Osteoblast (primary cell): ENCODE results near the gene NPAS3. TPM values are rescaled to one million over a fixed set of nuclear protein-coding genes. Genes with fewer than 3 reads are reported as not detected.

Experiments used
- DNase-seq: peaks from one replicate; pipeline ENCODE4 v3.0.0; 2011; ENCODE audit warnings: low spot score, mixed read lengths; ENCODE audit not compliant: insufficient read length; ENCODE audit errors: missing footprints
- H2AFZ ChIP-seq: 2 replicates; pipeline ENCODE4 v1.6.0; 2011; ENCODE audit warnings: mild to moderate bottlenecking, low read length
- H3K27ac ChIP-seq: 2 replicates; pipeline ENCODE4 v1.5.1; 2011; ENCODE audit warnings: mild to moderate bottlenecking, low read depth, low read length, moderate library complexity
- H3K27me3 ChIP-seq: 2 replicates; pipeline ENCODE4 v1.6.0; 2012; ENCODE audit warnings: mild to moderate bottlenecking, control low read depth, inconsistent platforms, low read length, moderate library complexity; ENCODE audit not compliant: insufficient read depth
- H3K36me3 ChIP-seq: 2 replicates; pipeline ENCODE4 v1.5.1; 2011; ENCODE audit warnings: mild to moderate bottlenecking, low read length, control low read depth, moderate library complexity; ENCODE audit not compliant: insufficient read depth
- H3K4me1 ChIP-seq: 2 replicates; pipeline ENCODE4 v1.5.1; 2011; ENCODE audit warnings: mild to moderate bottlenecking, low read length, control low read depth, moderate library complexity; ENCODE audit not compliant: insufficient read depth
- H3K4me2 ChIP-seq: 2 replicates; pipeline ENCODE4 v1.6.0; 2011; ENCODE audit warnings: mild to moderate bottlenecking, low read length; ENCODE audit not compliant: insufficient read depth
- H3K4me3 ChIP-seq: fragments of 200-600 bp; sonication (generic); 3 replicates; pipeline ENCODE4 v1.5.1; 2012; ENCODE audit warnings: mild to moderate bottlenecking, low read length, inconsistent platforms; ENCODE audit not compliant: insufficient read depth
- H3K79me2 ChIP-seq: 2 replicates; pipeline ENCODE4 v1.6.0; 2012; ENCODE audit warnings: mild to moderate bottlenecking, low read length, control low read depth, inconsistent platforms; ENCODE audit not compliant: insufficient read depth
- H3K9me3 ChIP-seq: 2 replicates; pipeline ENCODE4 v1.5.1; 2011; ENCODE audit warnings: low read depth, low read length, control low read depth
- H4K20me1 ChIP-seq: 2 replicates; pipeline ENCODE4 v1.6.0; 2012; ENCODE audit warnings: mild to moderate bottlenecking, low read length, control low read depth; ENCODE audit not compliant: insufficient read depth
- total RNA-seq: library from RNA; depleted of rRNA; stranded (reverse); fragments of >200 nt; gene quantifications from 2 replicates; pipeline ENCODE4 v1.2.3, GENCODE V29; 2012
- TF ChIP-seq, protein P1 (sequence below): IDR thresholded peaks from 2 replicates; pipeline ENCODE4 v1.5.1; 2011; ENCODE audit warnings: mild to moderate bottlenecking, low read depth, low read length, moderate library complexity; ENCODE audit errors: extremely low read depth

The NPAS3 gene
- total RNA-seq, 1 donor = 0.72 TPM

DNA sequence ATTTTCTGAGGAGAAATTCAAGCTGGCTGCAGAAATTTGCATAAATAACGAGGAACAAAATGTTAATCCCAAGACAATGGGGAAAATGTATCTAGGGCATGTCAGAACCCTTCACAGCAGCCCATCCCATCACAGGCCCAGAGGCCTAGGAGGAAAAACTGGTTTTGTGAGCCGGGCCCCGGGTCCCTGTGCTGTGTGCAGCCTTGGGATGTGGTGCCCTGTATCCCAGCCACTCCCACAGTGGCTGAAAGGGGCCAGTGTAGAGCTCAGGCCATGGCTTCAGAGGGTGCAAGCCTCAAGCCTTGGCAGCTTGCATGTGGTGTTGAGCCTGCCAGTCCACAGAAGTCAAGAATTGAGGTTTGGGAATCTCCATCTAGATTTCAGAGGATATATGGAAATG lies 57.7 kb downstream of the NPAS3 start:
- Histone ChIP-seq H3K79me2 (no peaks in the 10 kb centered on the region), H3K36me3 (no peaks in the 10 kb centered on the region), H3K27me3 (no peaks in the 10 kb centered on the region), H3K4me2 (no peak overlapping the region), H3K27ac (no peak overlapping the region), H3K9me3 (no peaks in the 10 kb centered on the region), H3K4me1 (no peaks in the 10 kb centered on the region), H4K20me1 (no peaks in the 10 kb centered on the region), H2AFZ (no peak overlapping the region), H3K4me3 (no peak overlapping the region)
- TF ChIP-seq, protein P1, sequence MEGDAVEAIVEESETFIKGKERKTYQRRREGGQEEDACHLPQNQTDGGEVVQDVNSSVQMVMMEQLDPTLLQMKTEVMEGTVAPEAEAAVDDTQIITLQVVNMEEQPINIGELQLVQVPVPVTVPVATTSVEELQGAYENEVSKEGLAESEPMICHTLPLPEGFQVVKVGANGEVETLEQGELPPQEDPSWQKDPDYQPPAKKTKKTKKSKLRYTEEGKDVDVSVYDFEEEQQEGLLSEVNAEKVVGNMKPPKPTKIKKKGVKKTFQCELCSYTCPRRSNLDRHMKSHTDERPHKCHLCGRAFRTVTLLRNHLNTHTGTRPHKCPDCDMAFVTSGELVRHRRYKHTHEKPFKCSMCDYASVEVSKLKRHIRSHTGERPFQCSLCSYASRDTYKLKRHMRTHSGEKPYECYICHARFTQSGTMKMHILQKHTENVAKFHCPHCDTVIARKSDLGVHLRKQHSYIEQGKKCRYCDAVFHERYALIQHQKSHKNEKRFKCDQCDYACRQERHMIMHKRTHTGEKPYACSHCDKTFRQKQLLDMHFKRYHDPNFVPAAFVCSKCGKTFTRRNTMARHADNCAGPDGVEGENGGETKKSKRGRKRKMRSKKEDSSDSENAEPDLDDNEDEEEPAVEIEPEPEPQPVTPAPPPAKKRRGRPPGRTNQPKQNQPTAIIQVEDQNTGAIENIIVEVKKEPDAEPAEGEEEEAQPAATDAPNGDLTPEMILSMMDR = no peak
- DNase-seq = no peak

DNA sequence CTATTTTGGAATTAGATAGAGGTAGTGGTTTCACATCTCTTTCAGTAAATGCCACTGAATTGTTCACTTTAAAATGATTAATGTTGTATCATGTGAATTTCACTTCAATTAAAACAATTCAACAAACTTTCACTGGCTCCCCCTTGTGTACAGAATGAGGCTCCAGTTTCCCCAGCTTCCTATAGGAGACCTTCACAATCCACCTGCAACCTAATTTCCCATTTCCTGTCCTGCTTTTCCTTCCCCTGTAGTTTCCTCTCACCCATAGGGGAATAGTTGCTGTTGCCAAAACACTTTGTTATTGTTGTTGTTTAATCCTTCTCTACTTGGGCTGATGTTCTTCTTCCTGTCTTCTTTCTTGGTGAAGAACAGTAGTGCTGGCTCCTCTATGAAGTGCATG lies 59.8 kb downstream of the NPAS3 start:
- H3K4me3 ChIP-seq = no peak overlapping the region
- peak; percentile 15 for DNase-seq
- no peaks in the 10 kb centered on the region for H3K27me3 ChIP-seq
- H3K4me2 ChIP-seq = no peak overlapping the region
- H3K4me1 ChIP-seq = no peaks in the 10 kb centered on the region
- no peaks in the 10 kb centered on the region for H3K36me3 ChIP-seq
- no peaks in the 10 kb centered on the region for H3K9me3 ChIP-seq
- TF ChIP-seq, protein P1 = peak; percentile 58
- H2AFZ ChIP-seq = no peak overlapping the region
- H3K27ac ChIP-seq = no peak overlapping the region
- H3K79me2 ChIP-seq = no peaks in the 10 kb centered on the region
- no peaks in the 10 kb centered on the region for H4K20me1 ChIP-seq

DNA sequence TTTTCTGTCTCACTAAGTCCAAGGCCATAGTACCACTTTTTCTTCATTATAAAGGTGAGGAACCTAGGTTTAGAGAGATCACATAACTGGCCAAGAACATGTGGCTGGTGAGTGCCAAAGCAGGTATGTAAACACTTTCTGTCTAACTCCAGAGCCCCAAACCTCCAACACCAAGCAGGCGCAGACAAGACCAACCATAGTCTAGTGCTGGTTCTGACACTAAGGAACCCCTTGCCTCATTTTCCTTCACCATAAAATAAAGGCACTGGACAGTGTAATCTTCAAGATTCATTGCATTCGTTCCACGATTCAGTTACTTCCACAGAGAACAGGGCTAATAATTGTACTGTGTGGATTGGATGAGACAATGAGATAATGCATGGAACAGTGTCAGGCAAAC lies 71.0 kb downstream of the NPAS3 start:
- Histone ChIP-seq H4K20me1 (no peaks in the 10 kb centered on the region), H3K9me3 (no peaks in the 10 kb centered on the region), H3K4me1 (no peaks in the 10 kb centered on the region), H3K36me3 (no peaks in the 10 kb centered on the region), H3K27me3 (no peaks in the 10 kb centered on the region), H3K4me3 (no peak overlapping the region), H3K4me2 (no peak overlapping the region), H3K27ac (no peak overlapping the region), H3K79me2 (no peaks in the 10 kb centered on the region), H2AFZ (no peak overlapping the region)
- no peak for DNase-seq
- TF ChIP-seq, protein P1 = no peak

DNA sequence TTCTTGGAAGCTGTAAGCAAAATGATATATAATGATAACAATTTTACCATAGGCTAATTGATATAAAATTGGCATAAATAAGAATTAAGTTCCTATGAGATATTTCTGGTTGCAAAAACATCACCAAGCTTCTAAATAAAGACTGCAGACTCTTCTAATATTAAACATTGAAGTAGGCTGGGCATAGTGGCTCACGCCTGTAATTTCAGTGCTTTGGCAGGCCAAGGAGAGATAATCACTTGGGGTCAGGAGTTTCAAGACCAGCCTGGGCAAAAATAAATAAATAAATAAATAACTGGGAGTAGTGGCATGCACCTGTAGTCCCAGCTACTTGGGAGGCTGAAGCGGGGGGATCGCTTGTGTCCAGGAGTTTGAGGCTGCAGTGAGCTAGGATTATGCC lies 71.8 kb downstream of the NPAS3 start:
- Histone ChIP-seq H3K27me3 (no peaks in the 10 kb centered on the region), H4K20me1 (no peaks in the 10 kb centered on the region), H3K4me2 (no peak overlapping the region), H3K27ac (no peak overlapping the region), H2AFZ (no peak overlapping the region), H3K36me3 (no peaks in the 10 kb centered on the region), H3K4me1 (no peaks in the 10 kb centered on the region), H3K79me2 (no peaks in the 10 kb centered on the region), H3K9me3 (no peaks in the 10 kb centered on the region), H3K4me3 (no peak overlapping the region)
- TF ChIP-seq, protein P1 = no peak
- no peak for DNase-seq
